GM12878 (cell line): Measurements from ENCODE around the gene TSKU. TPM values are rescaled to one million over a fixed set of nuclear protein-coding genes. Genes with fewer than 3 reads are reported as not detected.

ENCODE experiments used
- ATAC-seq: fragments of 200-7000 bp; cut with Tn5 transposase; 3 replicates; pipeline ENCODE4 v1.9.1; 2020; ENCODE audit warnings: mild to moderate bottlenecking, moderate library complexity
- BruUV-seq: library from RNA; stranded (reverse); fragments of 400-500 nt; replicated peaks from 2 replicates; lab custom pipeline; 2021; lab: Mats Ljungman, UMichigan
- CTCF ChIA-PET: fragments of 300-600 bp; sonication (Branson Sonifier 250); formaldehyde crosslinking; extraction: SDS; loops from one replicate; lab custom pipeline; 2021; ENCODE audit warnings: inconsistent platforms; lab: Yijun Ruan, JAX
- POLR2A ChIA-PET: fragments of 350-600 bp; formaldehyde crosslinking; extraction: SDS; loops from one replicate; lab custom pipeline; 2021; ENCODE audit warnings: inconsistent platforms; lab: Charles Lee
- RAD21 ChIA-PET: fragments of 300-600 bp; sonication (Branson Sonifier 250); formaldehyde crosslinking; loops from one replicate; lab custom pipeline; 2023; ENCODE audit warnings: antibody characterized with exemption; ENCODE audit not compliant: unreplicated experiment; lab: Charles Lee
- SMC1A ChIA-PET: fragments of 300-600 bp; sonication (Branson Sonifier 250); formaldehyde crosslinking; loops from one replicate; lab custom pipeline; 2023; ENCODE audit not compliant: unreplicated experiment, uncharacterized antibody; lab: Charles Lee
- DNase-seq: peaks from one replicate; pipeline ENCODE4 v3.0.0-alpha.2; 2011; ENCODE audit warnings: low read depth, low spot score
- FAIRE-seq: peaks from 3 replicates; lab custom pipeline; 2011; peaks lifted over from hg19 to GRCh38; lab: Jason Lieb, UNC
- H2AFZ ChIP-seq: 2 replicates; pipeline ENCODE4 v1.6.0; 2011; ENCODE audit warnings: low read depth, low read length, control low read depth; ENCODE audit not compliant: control insufficient read depth
- H3K27ac ChIP-seq: 2 replicates; pipeline ENCODE4 v1.5.1; 2011; ENCODE audit warnings: control low read depth; ENCODE audit not compliant: control insufficient read depth, insufficient read depth
- H3K27me3 ChIP-seq, 2 experiments: replicated peaks in 1 of 2; 2 replicates each; pipeline versions ENCODE4 v1.6.0 to v1.6.1; 2011; ENCODE audit warnings: low read length in 1 of 2; ENCODE audit not compliant: control insufficient read depth in 2 of 2, insufficient read depth in 2 of 2
- H3K36me3 ChIP-seq, 2 experiments: 2 replicates each; pipeline ENCODE4 v1.5.1; 2011; ENCODE audit warnings: low read length in 1 of 2; ENCODE audit not compliant: control insufficient read depth in 2 of 2, insufficient read depth in 2 of 2
- H3K4me1 ChIP-seq: 2 replicates; pipeline ENCODE4 v1.6.1; 2011; ENCODE audit warnings: mild to moderate bottlenecking, low read length, moderate library complexity, mixed read lengths; ENCODE audit not compliant: control insufficient read depth, insufficient read depth
- H3K4me2 ChIP-seq: 2 replicates; pipeline ENCODE4 v1.6.0; 2011; ENCODE audit warnings: control low read depth; ENCODE audit not compliant: control insufficient read depth, insufficient read depth
- H3K4me3 ChIP-seq: fragments of 200-600 bp; sonication (generic); 2 replicates; pipeline ENCODE4 v1.5.1; 2016
- H3K79me2 ChIP-seq: 2 replicates; pipeline ENCODE4 v1.6.0; 2011; ENCODE audit warnings: low read length; ENCODE audit not compliant: control insufficient read depth, insufficient read depth
- H3K9ac ChIP-seq: 2 replicates; pipeline ENCODE4 v1.8.0; 2011; ENCODE audit warnings: low read length, control low read depth, mixed read lengths; ENCODE audit not compliant: control insufficient read depth, insufficient read depth
- H3K9me3 ChIP-seq: replicated peaks from 3 replicates; pipeline ENCODE4 v1.5.1; 2011; ENCODE audit warnings: mild to moderate bottlenecking, low read length; ENCODE audit not compliant: control insufficient read depth, insufficient read depth
- H4K20me1 ChIP-seq: 2 replicates; pipeline ENCODE4 v1.6.0; 2011; ENCODE audit not compliant: control insufficient read depth, insufficient read depth
- BMI1 ChIP-seq: fragments of 450-650 bp; IDR thresholded peaks from 2 replicates; pipeline ENCODE4 v1.6.1; 2016; ENCODE audit warnings: mild to moderate bottlenecking, moderate library complexity, borderline replicate concordance
- CHD4 ChIP-seq: fragments of 200-600 bp; sonication (generic); IDR thresholded peaks from 2 replicates; pipeline ENCODE4 v1.6.1; 2016; ENCODE audit warnings: mild to moderate bottlenecking
- ETV6 ChIP-seq, 2 experiments: fragments of 450-650 bp in 1 of 2; IDR thresholded peaks in 1 of 2; conservative IDR thresholded peaks in 1 of 2; 2 replicates each; pipeline ENCODE4 v1.6.1; 2014; ENCODE audit warnings: antibody characterized with exemption in 1 of 2, borderline replicate concordance in 1 of 2, low read depth in 1 of 2, mild to moderate bottlenecking in 1 of 2, moderate library complexity in 1 of 2
- FOS ChIP-seq: IDR thresholded peaks from 3 replicates; pipeline ENCODE4 v1.6.1; 2011; ENCODE audit warnings: borderline replicate concordance; ENCODE audit not compliant: insufficient read length; ENCODE audit errors: extremely low read depth
- JUND ChIP-seq: IDR thresholded peaks from 2 replicates; pipeline ENCODE4 v1.6.1; 2012; ENCODE audit warnings: low read depth, mild to moderate bottlenecking, low read length, improper control_type of control experiment, moderate library complexity
- MTA2 ChIP-seq: fragments of 450-650 bp; IDR thresholded peaks from 2 replicates; pipeline ENCODE4 v1.6.1; 2016; ENCODE audit warnings: low read depth, mild to moderate bottlenecking, moderate library complexity
- TCF12 ChIP-seq: IDR thresholded peaks from 2 replicates; pipeline ENCODE4 v1.6.1; 2011; ENCODE audit warnings: low read depth, mild to moderate bottlenecking, low read length
- ZZZ3 ChIP-seq: IDR thresholded peaks from 2 replicates; pipeline ENCODE4 v1.6.1; 2011; ENCODE audit warnings: low read depth; ENCODE audit not compliant: control insufficient read depth, insufficient read length
- WGBS: methylation state at CpG from one replicate; pipeline ENCODE4 v1.1.6; 2016; ENCODE audit warnings: low lambda C conversion rate; ENCODE audit not compliant: insufficient replicate concordance, insufficient coverage; ENCODE audit errors: missing lambda C conversion rate; 5-methylcytosine and 5-hydroxymethylcytosine counted together
- in situ Hi-C: fragments of 300-500 bp; cut with MboI; formaldehyde crosslinking; loops from 9 replicates; pipeline ENCODE4 v1.14.3; 2018; ENCODE audit warnings: mixed read lengths
- intact Hi-C: fragments of 100-400 bp; cut with micrococcal nuclease; formaldehyde crosslinking; loops from one replicate; pipeline ENCODE4 v1.14.2; 2022; ENCODE audit not compliant: unreplicated experiment
- polyA plus RNA-seq, 11 experiments: library from polyadenylated mRNA; depleted of rRNA in 4 of 11; unstranded in 6 of 11; stranded (reverse) in 5 of 11; fragments of >200 nt; fragmentation: Nextera tagmentation in 4 of 11; fragmentation: Illumina TruSeq in 1 of 11; extraction: Ambion mirVana in 4 of 11; extraction: Trizol in 1 of 11; gene quantifications; 1 replicate in 1 of 11; 2 replicates in 10 of 11; pipeline versions ENCODE4 v1.2.1 to v1.2.3, GENCODE V29; 2011 to 2016; ENCODE audit warnings: inconsistent platforms in 2 of 11, missing spikeins in 2 of 11, low read depth in 1 of 11
- total RNA-seq, 4 experiments: library from RNA; depleted of rRNA in 3 of 4; stranded (reverse); fragments of >200 nt in 3 of 4; fragmentation: Illumina TruSeq in 1 of 4; extraction: Trizol in 1 of 4; gene quantifications; 2 replicates each; pipeline versions ENCODE4 v1.2.1 to v1.2.3, GENCODE V29; 2013 to 2021
- TF ChIP-seq, protein P1 (sequence below): fragments of 450-650 bp; IDR thresholded peaks from 2 replicates; pipeline ENCODE4 v1.6.1; 2017; ENCODE audit warnings: antibody characterized with exemption, mild to moderate bottlenecking, moderate library complexity
- TF ChIP-seq, protein P2 (sequence below): IDR thresholded peaks from 2 replicates; pipeline ENCODE4 v1.6.1; 2012; ENCODE audit warnings: low read length, inconsistent platforms

TSKU gene
- total and polyA plus RNA-seq, 10 of the 15 experiments (the other 5 are each of a cell fraction or from before 2014, with no cell fraction given): 0.04 to 1.5 (median 0.62) TPM

DNA sequence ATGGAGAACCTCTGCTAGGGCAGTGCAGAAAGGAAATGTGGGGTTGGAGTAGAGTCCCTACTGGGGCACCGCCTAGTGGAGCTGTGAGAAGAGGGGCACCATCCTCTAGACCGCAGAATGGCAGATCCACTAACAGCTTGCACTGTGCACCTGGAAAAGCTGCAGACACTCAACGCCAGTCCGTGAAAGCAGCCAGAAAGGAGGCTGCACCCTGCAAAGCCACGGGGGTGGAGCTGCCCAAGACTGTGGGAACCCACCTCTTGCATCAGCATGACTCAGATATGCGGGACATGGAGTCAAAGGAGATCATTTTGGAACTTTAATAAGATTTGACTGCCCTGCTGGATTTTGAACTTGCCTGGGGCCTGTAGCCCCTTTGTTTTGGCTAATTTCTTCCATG lies 8.7 kb downstream of the TSKU start:
- DNase-seq (no peak), FAIRE-seq (no peak)
- no peak overlapping the region for H3K4me2 ChIP-seq

DNA sequence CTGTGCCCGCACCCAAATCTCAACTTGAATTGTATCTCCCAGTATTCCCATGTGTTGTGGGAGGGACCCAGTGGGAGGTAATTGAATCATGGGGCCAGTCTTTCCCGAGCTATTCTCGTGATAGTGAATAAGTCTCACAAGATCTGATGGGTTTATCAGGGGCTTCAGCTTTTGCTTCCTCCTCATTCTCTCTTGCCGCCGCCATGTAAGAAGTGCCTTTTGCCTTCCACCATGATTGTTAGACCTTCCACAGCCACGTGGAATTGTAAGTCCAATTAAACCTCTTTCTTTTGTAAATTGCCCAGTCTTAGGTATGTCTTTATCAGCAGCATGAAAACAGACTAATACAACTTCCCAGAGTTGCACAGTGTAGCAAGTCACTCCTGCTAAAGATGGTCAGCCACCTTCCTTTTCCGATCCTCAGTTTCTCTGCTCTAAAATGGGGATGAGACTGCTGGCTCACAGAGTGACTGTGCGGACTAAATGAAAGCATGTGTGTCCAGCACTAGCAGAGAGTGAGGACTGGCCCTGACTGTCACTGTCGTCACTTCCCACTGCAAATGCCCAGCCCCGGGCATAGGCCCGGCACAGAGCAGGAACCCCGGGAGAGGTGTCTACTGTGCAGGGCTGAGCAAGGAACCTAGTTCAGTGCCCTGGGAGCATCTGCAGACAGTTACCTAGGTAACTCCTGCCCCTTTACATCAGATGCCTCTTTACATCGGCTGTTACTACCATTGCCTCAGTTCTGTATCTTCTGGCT lies 9.5 kb downstream of the TSKU start:
- Histone ChIP-seq H3K36me3 (no peaks in the 10 kb centered on the region), H3K4me1 (no peaks in the 10 kb centered on the region), H3K9me3 (no peaks in the 10 kb centered on the region), H3K27me3 (no peaks in the 10 kb centered on the region), H3K27ac (no peak overlapping the region), H4K20me1 (no peaks in the 10 kb centered on the region), H3K79me2 (no peaks in the 10 kb centered on the region), H3K4me2 (no peak overlapping the region), H3K4me3 (no peak overlapping the region), H2AFZ (no peak overlapping the region), H3K9ac (no peak overlapping the region)
- no TSS peak for BruUV-seq
- DNase-seq: no peak
- CTCF ChIA-PET: interaction anchor here (0.6 to 1.2 kb wide), 3 partner anchors 10 to 194 kb away, joined by 3 read pairs; no protein-coding TSS in a partner anchor
- no peak for ATAC-seq
- 49% methylated on average over 13 of the region's 13 CpGs for WGBS
- TF ChIP-seq ETV6 (conservative IDR thresholded peaks at IDR 0.05 in 1 of 2, IDR thresholded peaks at IDR 0.05 in 1 of 2; ENCODE audit: borderline replicate concordance in 1 of 2, low read depth in 1 of 2) (no peak), CHD4 (no peak), JUND (no peak)
- TF ChIP-seq, protein P1, sequence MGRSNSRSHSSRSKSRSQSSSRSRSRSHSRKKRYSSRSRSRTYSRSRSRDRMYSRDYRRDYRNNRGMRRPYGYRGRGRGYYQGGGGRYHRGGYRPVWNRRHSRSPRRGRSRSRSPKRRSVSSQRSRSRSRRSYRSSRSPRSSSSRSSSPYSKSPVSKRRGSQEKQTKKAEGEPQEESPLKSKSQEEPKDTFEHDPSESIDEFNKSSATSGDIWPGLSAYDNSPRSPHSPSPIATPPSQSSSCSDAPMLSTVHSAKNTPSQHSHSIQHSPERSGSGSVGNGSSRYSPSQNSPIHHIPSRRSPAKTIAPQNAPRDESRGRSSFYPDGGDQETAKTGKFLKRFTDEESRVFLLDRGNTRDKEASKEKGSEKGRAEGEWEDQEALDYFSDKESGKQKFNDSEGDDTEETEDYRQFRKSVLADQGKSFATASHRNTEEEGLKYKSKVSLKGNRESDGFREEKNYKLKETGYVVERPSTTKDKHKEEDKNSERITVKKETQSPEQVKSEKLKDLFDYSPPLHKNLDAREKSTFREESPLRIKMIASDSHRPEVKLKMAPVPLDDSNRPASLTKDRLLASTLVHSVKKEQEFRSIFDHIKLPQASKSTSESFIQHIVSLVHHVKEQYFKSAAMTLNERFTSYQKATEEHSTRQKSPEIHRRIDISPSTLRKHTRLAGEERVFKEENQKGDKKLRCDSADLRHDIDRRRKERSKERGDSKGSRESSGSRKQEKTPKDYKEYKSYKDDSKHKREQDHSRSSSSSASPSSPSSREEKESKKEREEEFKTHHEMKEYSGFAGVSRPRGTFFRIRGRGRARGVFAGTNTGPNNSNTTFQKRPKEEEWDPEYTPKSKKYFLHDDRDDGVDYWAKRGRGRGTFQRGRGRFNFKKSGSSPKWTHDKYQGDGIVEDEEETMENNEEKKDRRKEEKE: no peak
- intact Hi-C loops (no loop called here), in situ Hi-C loops (no loop called here)
- POLR2A ChIA-PET: interaction anchor here (0.6 kb wide), 1 partner anchor 227 kb away, joined by 3 read pairs; no protein-coding TSS in a partner anchor
- FAIRE-seq: no peak
- SMC1A ChIA-PET: no interaction called here
- RAD21 ChIA-PET: no interaction called here

More for the DNA sequence above, 8.7 kb downstream of the TSKU start:
- H3K27me3 ChIP-seq: no peaks in the 10 kb centered on the region; a peak in 3 of 4 replicates
- 32% methylated on average over 6 of the region's 6 CpGs for WGBS
- no peak overlapping the region for H3K4me3 ChIP-seq
- TF ChIP-seq, protein P2, sequence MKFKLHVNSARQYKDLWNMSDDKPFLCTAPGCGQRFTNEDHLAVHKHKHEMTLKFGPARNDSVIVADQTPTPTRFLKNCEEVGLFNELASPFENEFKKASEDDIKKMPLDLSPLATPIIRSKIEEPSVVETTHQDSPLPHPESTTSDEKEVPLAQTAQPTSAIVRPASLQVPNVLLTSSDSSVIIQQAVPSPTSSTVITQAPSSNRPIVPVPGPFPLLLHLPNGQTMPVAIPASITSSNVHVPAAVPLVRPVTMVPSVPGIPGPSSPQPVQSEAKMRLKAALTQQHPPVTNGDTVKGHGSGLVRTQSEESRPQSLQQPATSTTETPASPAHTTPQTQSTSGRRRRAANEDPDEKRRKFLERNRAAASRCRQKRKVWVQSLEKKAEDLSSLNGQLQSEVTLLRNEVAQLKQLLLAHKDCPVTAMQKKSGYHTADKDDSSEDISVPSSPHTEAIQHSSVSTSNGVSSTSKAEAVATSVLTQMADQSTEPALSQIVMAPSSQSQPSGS: no peak
- TF ChIP-seq ZZZ3 (no peak), MTA2 (no peak), TCF12 (no peak), BMI1 (no peak), FOS (no peak)
- BruUV-seq: no TSS peak
- no peaks in the 10 kb centered on the region for H4K20me1 ChIP-seq
- H3K9me3 ChIP-seq: no peaks in the 10 kb centered on the region
- H3K36me3 ChIP-seq: no peaks in the 10 kb centered on the region
- no peaks in the 10 kb centered on the region for H3K79me2 ChIP-seq
- H3K4me1 ChIP-seq: no peaks in the 10 kb centered on the region
- intact Hi-C loops (no loop called here), in situ Hi-C loops (no loop called here)
- POLR2A ChIA-PET: no interaction called here
- H3K9ac ChIP-seq: no peak overlapping the region
- SMC1A ChIA-PET: no interaction called here
- ATAC-seq: no peak
- RAD21 ChIA-PET: no interaction called here
- no peak overlapping the region for H3K27ac ChIP-seq
- CTCF ChIA-PET: interaction anchor here (1.2 kb wide), 2 partner anchors 11 to 18 kb away, joined by 3 read pairs; no protein-coding TSS in a partner anchor
- H2AFZ ChIP-seq: no peak overlapping the region
